Measurements from ENCODE around the gene HOXD1. TPM values are rescaled to one million over a fixed set of nuclear protein-coding genes. Genes with fewer than 3 reads are reported as not detected.
A peak's percentile ranks its signal among the peaks of the same experiment; 100 is the strongest.

The HOXD1 gene
- total RNA-seq, 1 experiment from 2014 or later = not detected

- Histone ChIP-seq H2BK120ac (ENCODE audit: low read depth, low read length, poor library complexity, severe bottlenecking) (no peak within 1 kb of the TSS), H3K27me3 (ENCODE audit: insufficient read depth, low read length) (peaks cover 100% of the 10 kb centered on the region), H3K23me2 (ENCODE audit: insufficient read length, low read depth, low read length, poor library complexity, severe bottlenecking) (no peaks in the 10 kb centered on the region), H3K9me3 (ENCODE audit: control insufficient read depth, low read depth, low read length) (no peaks in the 10 kb centered on the region), H3K4me2 (ENCODE audit: insufficient read depth, insufficient read length, low read length) (no peak within 1 kb of the TSS), H4K20me1 (ENCODE audit: control insufficient read depth, insufficient read depth, insufficient read length) (peaks cover 2% of the 10 kb centered on the region), H2BK20ac (ENCODE audit: low read depth, low read length, poor library complexity, severe bottlenecking) (no peak within 1 kb of the TSS), H4K5ac (ENCODE audit: insufficient read length, low read depth, low read length) (no peak within 1 kb of the TSS), H3K14ac (ENCODE audit: insufficient read depth, low read length) (no peak within 1 kb of the TSS), H3K9ac (ENCODE audit: extremely low read depth, insufficient read length, low read length) (no peak within 1 kb of the TSS), H2AK5ac (ENCODE audit: insufficient read length, low read length) (no peak within 1 kb of the TSS), H4K8ac (replicated peaks; ENCODE audit: insufficient read length, low read depth, low read length) (no peak within 1 kb of the TSS), H3K4ac (ENCODE audit: low read depth, low read length) (no peak within 1 kb of the TSS), H2BK15ac (ENCODE audit: low read depth, low read length) (no peak within 1 kb of the TSS), H2BK5ac (ENCODE audit: insufficient read length, low read length) (no peak within 1 kb of the TSS), H3K56ac (ENCODE audit: insufficient read length, low read depth, low read length) (no peak within 1 kb of the TSS), H4K91ac (ENCODE audit: insufficient read length, low read depth, low read length) (no peak within 1 kb of the TSS), H3K18ac (ENCODE audit: insufficient read length, low read depth, low read length) (no peak within 1 kb of the TSS), H3K27ac (ENCODE audit: insufficient read length, low read depth, low read length) (no peak within 1 kb of the TSS), H3K79me1 (ENCODE audit: insufficient read depth, low read depth, low read length, poor library complexity, severe bottlenecking) (no peaks in the 10 kb centered on the region), H2BK12ac (ENCODE audit: insufficient read length, low read depth, low read length) (no peak within 1 kb of the TSS), H3K4me1 (ENCODE audit: insufficient read depth, low read length) (no peaks in the 10 kb centered on the region; the same call in 1 of the 2 replicates), H3K23ac (ENCODE audit: insufficient read length, low read depth, low read length) (no peak within 1 kb of the TSS), H3K79me2 (ENCODE audit: insufficient read depth, low read length) (no peaks in the 10 kb centered on the region), H2AFZ (ENCODE audit: low read length) (no peak within 1 kb of the TSS), H3T11ph (ENCODE audit: low read length) (no peak within 1 kb of the TSS)
- Mint-ChIP-seq H3K27ac (no peak within 1 kb of the TSS), H3K4me1 (peaks cover 6 to 28% of the 10 kb centered on the region in 2 experiments; a peak in 3 of 4 replicates), H3K9me3 (peaks cover 0 to 5% of the 10 kb centered on the region in 2 experiments; a peak in 3 of 5 replicates), H3K36me3 (ENCODE audit: insufficient read depth in 1 of 3, low read depth in 3 of 3) (no peaks in the 10 kb centered on the region; a peak in 1 of 7 replicates), H3K27me3 (ENCODE audit: low read depth) (peaks cover 100% of the 10 kb centered on the region), H3K4me3 (peak within 1 kb of the TSS in 1 of 2 experiments; percentile 8; a peak in 2 of 5 replicates)
- no peak for TF ChIP-seq CTCF (conservative IDR thresholded peaks at IDR 0.05)
- WGBS (ENCODE audit: extremely low coverage, insufficient read length, low lambda C conversion rate) = no CpG with 5 or more reads among the region's 48 CpGs
- no peak for DNase-seq
Observed at GRCh38 chr2:176156807-176157498, 31.5 kb upstream of the HOXD1 start, which contains the start of gene HOXD3. Gene HOXD3, plus strand, starts transcription at chr2:176157307. Its CDS starts 11,808 bp downstream, at chr2:176169115.
